MM.1S (cell line): ENCODE measurements around the gene FLT1.

ENCODE experiments used
- EZH2 ChIP-seq: fragments of 300-600 bp; sonication (generic); optimal IDR thresholded peaks from 2 replicates; pipeline ENCODE3; 2017; ENCODE audit warnings: low read depth, mild to moderate bottlenecking, antibody characterized with exemption, low read length, mixed read lengths
- EZH2phosphoT487 ChIP-seq: fragments of 300-600 bp; sonication (generic); IDR thresholded peaks from 2 replicates; pipeline ENCODE4 v1.6.1; 2018; ENCODE audit warnings: antibody characterized with exemption, low read length
- TF ChIP-seq, protein P1 (sequence below): fragments of 300-600 bp; sonication (generic); IDR thresholded peaks from 2 replicates; pipeline ENCODE4 v1.5.1; 2016; ENCODE audit warnings: antibody characterized with exemption, low read length, mixed read lengths

DNA sequence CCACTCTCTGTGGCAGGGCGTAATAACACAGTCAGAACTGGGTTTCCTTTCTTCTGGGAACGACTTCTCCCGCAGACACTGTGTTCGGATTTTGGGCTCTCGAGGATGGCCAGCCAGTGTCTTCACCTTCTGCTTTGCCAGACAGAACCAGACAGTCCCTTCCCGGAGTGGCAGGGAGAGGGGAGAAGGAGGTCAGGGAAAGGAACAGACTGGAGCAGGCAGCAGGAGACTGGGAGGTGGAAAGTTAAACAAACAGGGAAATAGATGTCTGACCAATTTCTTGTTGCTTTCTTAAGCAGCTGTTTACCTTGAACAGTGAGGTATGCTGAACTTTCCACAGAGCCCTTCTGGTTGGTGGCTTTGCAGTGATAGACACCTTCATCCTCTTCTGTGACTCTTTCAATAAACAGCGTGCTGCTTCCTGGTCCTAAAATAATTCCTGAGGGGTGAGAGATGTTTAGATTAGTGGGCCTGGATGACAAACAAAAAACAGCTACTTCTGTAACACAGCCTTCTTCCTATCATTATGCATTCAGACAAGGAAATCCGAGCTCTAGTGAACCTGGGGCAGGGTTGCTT is 137.6 kb downstream of the FLT1 start:
- TF ChIP-seq, protein P1, sequence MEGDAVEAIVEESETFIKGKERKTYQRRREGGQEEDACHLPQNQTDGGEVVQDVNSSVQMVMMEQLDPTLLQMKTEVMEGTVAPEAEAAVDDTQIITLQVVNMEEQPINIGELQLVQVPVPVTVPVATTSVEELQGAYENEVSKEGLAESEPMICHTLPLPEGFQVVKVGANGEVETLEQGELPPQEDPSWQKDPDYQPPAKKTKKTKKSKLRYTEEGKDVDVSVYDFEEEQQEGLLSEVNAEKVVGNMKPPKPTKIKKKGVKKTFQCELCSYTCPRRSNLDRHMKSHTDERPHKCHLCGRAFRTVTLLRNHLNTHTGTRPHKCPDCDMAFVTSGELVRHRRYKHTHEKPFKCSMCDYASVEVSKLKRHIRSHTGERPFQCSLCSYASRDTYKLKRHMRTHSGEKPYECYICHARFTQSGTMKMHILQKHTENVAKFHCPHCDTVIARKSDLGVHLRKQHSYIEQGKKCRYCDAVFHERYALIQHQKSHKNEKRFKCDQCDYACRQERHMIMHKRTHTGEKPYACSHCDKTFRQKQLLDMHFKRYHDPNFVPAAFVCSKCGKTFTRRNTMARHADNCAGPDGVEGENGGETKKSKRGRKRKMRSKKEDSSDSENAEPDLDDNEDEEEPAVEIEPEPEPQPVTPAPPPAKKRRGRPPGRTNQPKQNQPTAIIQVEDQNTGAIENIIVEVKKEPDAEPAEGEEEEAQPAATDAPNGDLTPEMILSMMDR = no peak
- TF ChIP-seq EZH2phosphoT487 (no peak), EZH2 (no peak)
